Measurements from ENCODE around the gene AKR1C4. TPM values are rescaled to one million over a fixed set of nuclear protein-coding genes. Genes with fewer than 3 reads are reported as not detected.

The AKR1C4 gene
- total and polyA plus RNA-seq, 4 donors, result 3.2 to 260 (median 129) TPM

- H3K4me1 ChIP-seq (ENCODE audit: control insufficient read depth in 4 of 4, insufficient read depth in 4 of 4, low read length in 3 of 4), result no peaks in the 10 kb centered on the region
- no peaks in the 10 kb centered on the region for H3K36me3 ChIP-seq (ENCODE audit: control insufficient read depth in 4 of 4, insufficient read depth in 3 of 4, low read depth in 1 of 4, low read length in 3 of 4)
- no peak overlapping the region for H3K9ac ChIP-seq (ENCODE audit: low read depth in 1 of 2, low read length in 2 of 2)
- H3K27ac ChIP-seq (ENCODE audit: low read depth in 1 of 2, low read length in 2 of 2), result no peak overlapping the region
- H3K27me3 ChIP-seq (ENCODE audit: control insufficient read depth in 4 of 4, insufficient read depth in 4 of 4, low read length in 3 of 4), result no peaks in the 10 kb centered on the region
- WGBS, result 78% methylated on average over 8 of the region's 8 CpGs
- no peak overlapping the region for H3K4me3 ChIP-seq (ENCODE audit: low read depth in 1 of 3, low read length in 3 of 3)
- TF ChIP-seq JUND (IDR thresholded peaks at IDR 0.05), result no peak
- TF ChIP-seq NR2F2 (IDR thresholded peaks at IDR 0.05), result no peak
- no peak for TF ChIP-seq TAF1 (conservative IDR thresholded peaks at IDR 0.05)
- no peak for TF ChIP-seq RAD21 (IDR thresholded peaks at IDR 0.05)
- TF ChIP-seq, protein P1, sequence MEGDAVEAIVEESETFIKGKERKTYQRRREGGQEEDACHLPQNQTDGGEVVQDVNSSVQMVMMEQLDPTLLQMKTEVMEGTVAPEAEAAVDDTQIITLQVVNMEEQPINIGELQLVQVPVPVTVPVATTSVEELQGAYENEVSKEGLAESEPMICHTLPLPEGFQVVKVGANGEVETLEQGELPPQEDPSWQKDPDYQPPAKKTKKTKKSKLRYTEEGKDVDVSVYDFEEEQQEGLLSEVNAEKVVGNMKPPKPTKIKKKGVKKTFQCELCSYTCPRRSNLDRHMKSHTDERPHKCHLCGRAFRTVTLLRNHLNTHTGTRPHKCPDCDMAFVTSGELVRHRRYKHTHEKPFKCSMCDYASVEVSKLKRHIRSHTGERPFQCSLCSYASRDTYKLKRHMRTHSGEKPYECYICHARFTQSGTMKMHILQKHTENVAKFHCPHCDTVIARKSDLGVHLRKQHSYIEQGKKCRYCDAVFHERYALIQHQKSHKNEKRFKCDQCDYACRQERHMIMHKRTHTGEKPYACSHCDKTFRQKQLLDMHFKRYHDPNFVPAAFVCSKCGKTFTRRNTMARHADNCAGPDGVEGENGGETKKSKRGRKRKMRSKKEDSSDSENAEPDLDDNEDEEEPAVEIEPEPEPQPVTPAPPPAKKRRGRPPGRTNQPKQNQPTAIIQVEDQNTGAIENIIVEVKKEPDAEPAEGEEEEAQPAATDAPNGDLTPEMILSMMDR (IDR thresholded peaks at IDR 0.05; ENCODE audit: low read depth, low read length, missing input control), result no peak
- TF ChIP-seq RXRA (IDR thresholded peaks at IDR 0.05), result no peak
- TF ChIP-seq GABPA (IDR thresholded peaks at IDR 0.05 in 1 of 2, conservative IDR thresholded peaks at IDR 0.05 in 1 of 2), result no peak
- no peak for TF ChIP-seq FOXA2 (IDR thresholded peaks at IDR 0.05)
- TF ChIP-seq SP1 (IDR thresholded peaks at IDR 0.05), result no peak
- no peak for TF ChIP-seq FOXA1 (IDR thresholded peaks at IDR 0.05)
- TF ChIP-seq MAX (IDR thresholded peaks at IDR 0.05), result no peak
- no peak for TF ChIP-seq YY1 (IDR thresholded peaks at IDR 0.05)
- TF ChIP-seq HNF4G (IDR thresholded peaks at IDR 0.05), result no peak
- TF ChIP-seq, protein P2, sequence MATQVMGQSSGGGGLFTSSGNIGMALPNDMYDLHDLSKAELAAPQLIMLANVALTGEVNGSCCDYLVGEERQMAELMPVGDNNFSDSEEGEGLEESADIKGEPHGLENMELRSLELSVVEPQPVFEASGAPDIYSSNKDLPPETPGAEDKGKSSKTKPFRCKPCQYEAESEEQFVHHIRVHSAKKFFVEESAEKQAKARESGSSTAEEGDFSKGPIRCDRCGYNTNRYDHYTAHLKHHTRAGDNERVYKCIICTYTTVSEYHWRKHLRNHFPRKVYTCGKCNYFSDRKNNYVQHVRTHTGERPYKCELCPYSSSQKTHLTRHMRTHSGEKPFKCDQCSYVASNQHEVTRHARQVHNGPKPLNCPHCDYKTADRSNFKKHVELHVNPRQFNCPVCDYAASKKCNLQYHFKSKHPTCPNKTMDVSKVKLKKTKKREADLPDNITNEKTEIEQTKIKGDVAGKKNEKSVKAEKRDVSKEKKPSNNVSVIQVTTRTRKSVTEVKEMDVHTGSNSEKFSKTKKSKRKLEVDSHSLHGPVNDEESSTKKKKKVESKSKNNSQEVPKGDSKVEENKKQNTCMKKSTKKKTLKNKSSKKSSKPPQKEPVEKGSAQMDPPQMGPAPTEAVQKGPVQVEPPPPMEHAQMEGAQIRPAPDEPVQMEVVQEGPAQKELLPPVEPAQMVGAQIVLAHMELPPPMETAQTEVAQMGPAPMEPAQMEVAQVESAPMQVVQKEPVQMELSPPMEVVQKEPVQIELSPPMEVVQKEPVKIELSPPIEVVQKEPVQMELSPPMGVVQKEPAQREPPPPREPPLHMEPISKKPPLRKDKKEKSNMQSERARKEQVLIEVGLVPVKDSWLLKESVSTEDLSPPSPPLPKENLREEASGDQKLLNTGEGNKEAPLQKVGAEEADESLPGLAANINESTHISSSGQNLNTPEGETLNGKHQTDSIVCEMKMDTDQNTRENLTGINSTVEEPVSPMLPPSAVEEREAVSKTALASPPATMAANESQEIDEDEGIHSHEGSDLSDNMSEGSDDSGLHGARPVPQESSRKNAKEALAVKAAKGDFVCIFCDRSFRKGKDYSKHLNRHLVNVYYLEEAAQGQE (IDR thresholded peaks at IDR 0.05), result no peak
- TF ChIP-seq HNF4A (conservative IDR thresholded peaks at IDR 0.05), result no peak
- TF ChIP-seq ATF3 (IDR thresholded peaks at IDR 0.05), result no peak
- no peak for TF ChIP-seq EGR1 (IDR thresholded peaks at IDR 0.05; ENCODE audit: low read depth in 2 of 2)
- TF ChIP-seq, protein P3, sequence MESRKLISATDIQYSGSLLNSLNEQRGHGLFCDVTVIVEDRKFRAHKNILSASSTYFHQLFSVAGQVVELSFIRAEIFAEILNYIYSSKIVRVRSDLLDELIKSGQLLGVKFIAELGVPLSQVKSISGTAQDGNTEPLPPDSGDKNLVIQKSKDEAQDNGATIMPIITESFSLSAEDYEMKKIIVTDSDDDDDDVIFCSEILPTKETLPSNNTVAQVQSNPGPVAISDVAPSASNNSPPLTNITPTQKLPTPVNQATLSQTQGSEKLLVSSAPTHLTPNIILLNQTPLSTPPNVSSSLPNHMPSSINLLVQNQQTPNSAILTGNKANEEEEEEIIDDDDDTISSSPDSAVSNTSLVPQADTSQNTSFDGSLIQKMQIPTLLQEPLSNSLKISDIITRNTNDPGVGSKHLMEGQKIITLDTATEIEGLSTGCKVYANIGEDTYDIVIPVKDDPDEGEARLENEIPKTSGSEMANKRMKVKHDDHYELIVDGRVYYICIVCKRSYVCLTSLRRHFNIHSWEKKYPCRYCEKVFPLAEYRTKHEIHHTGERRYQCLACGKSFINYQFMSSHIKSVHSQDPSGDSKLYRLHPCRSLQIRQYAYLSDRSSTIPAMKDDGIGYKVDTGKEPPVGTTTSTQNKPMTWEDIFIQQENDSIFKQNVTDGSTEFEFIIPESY (IDR thresholded peaks at IDR 0.05), result no peak
- peaks cover 0 to 6% (median 0%) of the 10 kb centered on the region in 4 donors for H3K9me3 ChIP-seq (ENCODE audit: control insufficient read depth in 4 of 4, low read length in 3 of 4)
- DNase-seq (ENCODE audit: low spot score), result no peak
Observed at GRCh38 chr10:5252177-5253037, 55.8 kb downstream of the AKR1C4 start.
